Hepatocyte (in vitro differentiated cells): ENCODE data around the gene ZBTB20. TPM values are rescaled to one million over a fixed set of nuclear protein-coding genes. Genes with fewer than 3 reads are reported as not detected.

Source experiments
- DNase-seq: peaks from one replicate; pipeline ENCODE4 v3.0.0-alpha.2; 2016; ENCODE audit warnings: low spot score
- H2AFZ ChIP-seq: fragments of 200-600 bp; sonication (generic); 2 replicates; pipeline ENCODE4 v1.6.0; 2016; ENCODE audit warnings: antibody characterized with exemption, mild to moderate bottlenecking
- H3K27ac ChIP-seq: fragments of 200-600 bp; sonication (generic); 2 replicates; pipeline ENCODE4 v1.5.1; 2016; ENCODE audit warnings: mild to moderate bottlenecking
- H3K27me3 ChIP-seq: fragments of 200-600 bp; sonication (generic); 2 replicates; pipeline ENCODE4 v1.6.1; 2016
- H3K36me3 ChIP-seq: fragments of 200-600 bp; sonication (generic); replicated peaks from 2 replicates; pipeline ENCODE4 v1.5.1; 2016; ENCODE audit warnings: low read depth; ENCODE audit not compliant: insufficient read depth
- H3K4me1 ChIP-seq: fragments of 200-600 bp; sonication (generic); 2 replicates; pipeline ENCODE4 v1.5.1; 2016; ENCODE audit warnings: mild to moderate bottlenecking, moderate library complexity; ENCODE audit not compliant: insufficient read depth
- H3K4me2 ChIP-seq: fragments of 200-600 bp; sonication (generic); 2 replicates; pipeline ENCODE4 v1.6.0; 2016
- H3K4me3 ChIP-seq: fragments of 200-600 bp; sonication (generic); 2 replicates; pipeline ENCODE4 v1.5.1; 2016; ENCODE audit warnings: mild to moderate bottlenecking
- H3K79me2 ChIP-seq: fragments of 200-600 bp; sonication (generic); 2 replicates; pipeline ENCODE4 v1.6.0; 2017; ENCODE audit warnings: mild to moderate bottlenecking
- H3K9me2 ChIP-seq: fragments of 200-600 bp; sonication (generic); replicated peaks from 2 replicates; pipeline ENCODE4 v1.6.0; 2017; ENCODE audit warnings: mild to moderate bottlenecking; ENCODE audit not compliant: insufficient read depth
- H3K9me3 ChIP-seq: fragments of 200-600 bp; sonication (generic); 2 replicates; pipeline ENCODE4 v1.5.1; 2016; ENCODE audit warnings: low read depth, mild to moderate bottlenecking
- H4K20me1 ChIP-seq: fragments of 200-600 bp; sonication (generic); 2 replicates; pipeline ENCODE4 v1.6.0; 2016; ENCODE audit warnings: mild to moderate bottlenecking; ENCODE audit not compliant: insufficient read depth, poor library complexity, severe bottlenecking
- CTCF ChIP-seq: fragments of 200-600 bp; sonication (generic); IDR thresholded peaks from 2 replicates; pipeline ENCODE4 v1.5.1; 2016; ENCODE audit warnings: antibody characterized with exemption, mild to moderate bottlenecking; ENCODE audit not compliant: poor library complexity
- EZH2 ChIP-seq: fragments of 200-600 bp; sonication (generic); IDR thresholded peaks from 2 replicates; pipeline ENCODE4 v1.6.1; 2016; ENCODE audit warnings: antibody characterized with exemption, mild to moderate bottlenecking, borderline replicate concordance
- EZH2phosphoT487 ChIP-seq: fragments of 200-600 bp; sonication (generic); IDR thresholded peaks from one replicate; pipeline ENCODE4 v1.6.1; 2018; ENCODE audit warnings: antibody characterized with exemption, mild to moderate bottlenecking, low read depth, moderate library complexity; ENCODE audit not compliant: unreplicated experiment, severe bottlenecking
- WGBS: methylation state at CpG from one replicate; pipeline ENCODE4 v1.1.6; 2016; ENCODE audit warnings: low lambda C conversion rate; ENCODE audit errors: missing lambda C conversion rate; 5-methylcytosine and 5-hydroxymethylcytosine counted together
- polyA plus RNA-seq: library from polyadenylated mRNA; unstranded; fragments of >200 nt; fragmentation: Nextera tagmentation; extraction: Ambion mirVana; gene quantifications from 2 replicates; pipeline ENCODE4 v1.2.1, GENCODE V29; 2016
- total RNA-seq: library from RNA; depleted of rRNA; stranded (reverse); fragments of >200 nt; gene quantifications from 2 replicates; pipeline ENCODE4 v1.2.3, GENCODE V29; 2014

ZBTB20 gene
- total and polyA plus RNA-seq, 2 experiments from 2014 or later = 25.8 to 28.0 TPM

DNA sequence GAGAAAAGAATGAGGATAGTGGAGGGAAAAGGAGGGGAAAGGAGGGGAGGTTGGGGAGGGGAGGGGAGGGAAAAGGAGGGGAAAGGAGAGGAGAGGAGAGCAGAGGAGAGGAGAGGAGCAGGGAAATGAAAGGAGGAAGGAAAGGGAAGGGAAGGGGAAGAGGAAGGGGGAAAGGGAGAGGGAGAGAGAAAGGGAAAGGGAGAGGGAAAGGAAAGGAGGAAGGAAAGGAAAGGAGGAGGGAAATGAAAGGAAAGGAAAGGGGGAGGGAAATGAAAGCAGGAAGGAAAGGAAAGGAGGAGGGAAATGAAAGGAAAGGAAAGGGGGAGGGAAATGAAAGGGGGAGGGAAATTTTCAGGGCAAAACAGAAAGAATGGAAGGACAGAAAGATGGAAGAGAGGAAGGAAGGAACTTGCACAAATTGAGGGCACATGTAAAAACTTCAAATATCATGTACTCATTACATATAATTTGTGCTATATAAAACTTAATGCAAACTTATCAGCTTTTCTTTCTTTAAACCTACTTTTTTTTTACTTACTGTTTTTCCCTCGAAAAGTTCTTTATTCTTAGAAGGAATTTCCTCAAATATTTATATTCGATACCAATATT lies 148.0 kb downstream of the ZBTB20 start:
- no peak overlapping the region for H3K4me3 ChIP-seq
- no peak overlapping the region for H3K27ac ChIP-seq
- no peak overlapping the region for H3K4me2 ChIP-seq
- TF ChIP-seq EZH2 (no peak), EZH2phosphoT487 (no peak), CTCF (no peak)
- WGBS = 83% methylated on average over 2 of the region's 2 CpGs
- H3K9me2 ChIP-seq = no peaks in the 10 kb centered on the region
- H3K4me1 ChIP-seq = no peaks in the 10 kb centered on the region
- H3K27me3 ChIP-seq = no peaks in the 10 kb centered on the region
- no peaks in the 10 kb centered on the region for H4K20me1 ChIP-seq
- H3K9me3 ChIP-seq = no peaks in the 10 kb centered on the region
- H3K36me3 ChIP-seq = no peaks in the 10 kb centered on the region
- no peak overlapping the region for H2AFZ ChIP-seq
- no peaks in the 10 kb centered on the region for H3K79me2 ChIP-seq
- no peak for DNase-seq

GRCh38 chr3:114994554-114995341 lies 152.3 kb downstream of the ZBTB20 start:
- Histone ChIP-seq H2AFZ (no peak overlapping the region), H4K20me1 (no peaks in the 10 kb centered on the region), H3K9me2 (no peaks in the 10 kb centered on the region), H3K9me3 (no peaks in the 10 kb centered on the region), H3K27me3 (no peaks in the 10 kb centered on the region), H3K4me1 (no peaks in the 10 kb centered on the region), H3K4me3 (no peak overlapping the region), H3K36me3 (no peaks in the 10 kb centered on the region), H3K79me2 (no peaks in the 10 kb centered on the region), H3K4me2 (no peak overlapping the region), H3K27ac (no peak overlapping the region)
- DNase-seq = no peak
- TF ChIP-seq CTCF = no peak
- no peak for TF ChIP-seq EZH2phosphoT487
- no peak for TF ChIP-seq EZH2
- WGBS = 79% methylated on average over 6 of the region's 6 CpGs

GRCh38 chr3:114985776-114986175 lies 161.3 kb downstream of the ZBTB20 start:
- no peak overlapping the region for H2AFZ ChIP-seq
- H3K9me2 ChIP-seq = no peaks in the 10 kb centered on the region
- no peak overlapping the region for H3K4me2 ChIP-seq
- TF ChIP-seq EZH2 (no peak), EZH2phosphoT487 (no peak), CTCF (no peak)
- 90% methylated on average over 1 of the region's 1 CpG for WGBS
- H3K4me1 ChIP-seq = no peaks in the 10 kb centered on the region
- no peaks in the 10 kb centered on the region for H4K20me1 ChIP-seq
- no peaks in the 10 kb centered on the region for H3K36me3 ChIP-seq
- no peaks in the 10 kb centered on the region for H3K9me3 ChIP-seq
- H3K4me3 ChIP-seq = no peak overlapping the region
- H3K27me3 ChIP-seq = no peaks in the 10 kb centered on the region
- H3K27ac ChIP-seq = no peak overlapping the region
- DNase-seq = no peak
- no peaks in the 10 kb centered on the region for H3K79me2 ChIP-seq
